KMS-11 (cell line): Measurements from ENCODE around the gene RIPOR1.

Experiments used
- H2AFZ ChIP-seq: fragments of 200-600 bp; sonication (generic); 2 replicates; pipeline ENCODE4 v1.6.1; 2016; ENCODE audit warnings: antibody characterized with exemption, mixed run types, low read depth
- H3K27ac ChIP-seq: fragments of 200-600 bp; sonication (generic); 2 replicates; pipeline ENCODE4 v1.6.1; 2016; ENCODE audit warnings: mild to moderate bottlenecking, mixed run types
- H3K27me3 ChIP-seq: fragments of 200-600 bp; sonication (generic); 2 replicates; pipeline ENCODE4 v1.6.1; 2017; ENCODE audit warnings: mild to moderate bottlenecking, low read depth, mixed run types, moderate library complexity; ENCODE audit not compliant: insufficient read depth
- H3K36me3 ChIP-seq: fragments of 200-600 bp; sonication (generic); 2 replicates; pipeline ENCODE4 v1.6.1; 2017; ENCODE audit warnings: mild to moderate bottlenecking, mixed run types; ENCODE audit not compliant: insufficient read depth
- H3K4me1 ChIP-seq: fragments of 200-600 bp; sonication (generic); 2 replicates; pipeline ENCODE4 v1.6.1; 2016; ENCODE audit warnings: mild to moderate bottlenecking, low read depth, mixed run types; ENCODE audit not compliant: poor library complexity, severe bottlenecking
- H3K4me2 ChIP-seq: fragments of 200-600 bp; sonication (generic); 2 replicates; pipeline ENCODE4 v1.7.0; 2016; ENCODE audit warnings: mild to moderate bottlenecking, mixed run types
- H3K4me3 ChIP-seq: fragments of 200-600 bp; sonication (generic); IDR thresholded peaks from 2 replicates; pipeline ENCODE4 v1.6.1; 2017; ENCODE audit warnings: low read depth, low read length, mixed read lengths; ENCODE audit not compliant: insufficient read depth
- H3K79me2 ChIP-seq: fragments of 200-600 bp; sonication (generic); 2 replicates; pipeline ENCODE4 v1.6.1; 2016; ENCODE audit warnings: low read depth, mixed run types; ENCODE audit not compliant: insufficient read depth
- H3K9ac ChIP-seq: fragments of 200-600 bp; sonication (generic); 2 replicates; pipeline ENCODE4 v1.6.1; 2016; ENCODE audit warnings: mild to moderate bottlenecking, mixed run types
- H4K20me1 ChIP-seq: fragments of 200-600 bp; sonication (generic); 2 replicates; pipeline ENCODE4 v1.6.1; 2016; ENCODE audit warnings: mild to moderate bottlenecking, mixed run types; ENCODE audit not compliant: insufficient read depth
- CTCF ChIP-seq: fragments of 200-600 bp; sonication (generic); conservative IDR thresholded peaks from 2 replicates; pipeline ENCODE4 v1.6.1; 2017; ENCODE audit warnings: low read depth, mild to moderate bottlenecking, antibody characterized with exemption, low read length, moderate library complexity, mixed read lengths

RIPOR1 gene

DNA sequence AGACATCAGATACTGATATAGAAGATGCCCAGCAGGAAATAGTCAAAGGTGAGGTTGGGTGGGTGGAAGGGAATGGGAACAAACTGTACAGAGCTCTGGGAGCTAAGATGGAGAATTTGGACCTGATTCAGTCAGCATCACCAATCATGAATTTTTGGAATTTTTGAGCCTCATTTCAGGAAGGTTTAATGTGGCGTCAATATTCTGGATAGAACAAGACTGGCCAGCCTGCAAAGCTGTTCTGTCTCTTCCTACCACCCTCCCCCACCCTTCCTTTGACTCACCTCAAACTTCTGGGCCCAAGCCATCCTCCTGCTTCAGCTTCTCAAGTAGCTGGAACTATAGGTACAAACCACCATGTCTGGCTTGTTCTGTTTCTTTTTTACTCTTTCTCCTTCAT lies 66.3 kb downstream of the RIPOR1 start:
- no peaks in the 10 kb centered on the region for H3K27me3 ChIP-seq
- peaks cover 39% of the 10 kb centered on the region for H3K79me2 ChIP-seq
- H3K4me1 ChIP-seq = no peaks in the 10 kb centered on the region
- TF ChIP-seq CTCF = no peak
- H3K9ac ChIP-seq = no peak overlapping the region
- no peak overlapping the region for H3K4me2 ChIP-seq
- no peak overlapping the region for H3K27ac ChIP-seq
- H4K20me1 ChIP-seq = no peaks in the 10 kb centered on the region
- H3K4me3 ChIP-seq = no peak overlapping the region
- no peak overlapping the region for H2AFZ ChIP-seq
- no peaks in the 10 kb centered on the region for H3K36me3 ChIP-seq
